GM21526 (cell line): ENCODE data around the gene AUTS2.

Experiments used
- ATAC-seq: cut with Tn5 transposase; IDR thresholded peaks from one replicate; pipeline ENCODE4 v1.9.1; 2021; ENCODE audit warnings: moderate library complexity; ENCODE audit not compliant: unreplicated experiment, low FRiP score

Gene AUTS2

DNA sequence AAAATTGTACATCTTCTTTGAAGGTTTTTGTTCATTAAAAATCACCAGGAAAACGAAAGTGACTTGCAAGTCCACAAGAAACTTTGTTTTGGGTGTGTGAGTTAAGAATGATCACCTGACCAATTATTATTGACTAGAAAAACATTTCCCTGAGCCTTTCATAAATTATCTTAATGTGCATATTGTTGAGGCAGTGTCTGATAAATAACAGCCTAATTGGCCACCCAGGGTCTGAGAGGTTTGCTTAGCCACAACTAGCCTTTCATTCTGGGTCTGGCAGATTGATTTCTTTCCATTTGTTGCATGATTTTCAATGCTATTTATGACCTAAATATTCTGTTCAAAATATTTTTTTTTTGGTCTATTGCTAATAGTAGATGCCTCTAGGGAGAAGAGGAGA is 152.8 kb downstream of the AUTS2 start:
- no peak for ATAC-seq

DNA sequence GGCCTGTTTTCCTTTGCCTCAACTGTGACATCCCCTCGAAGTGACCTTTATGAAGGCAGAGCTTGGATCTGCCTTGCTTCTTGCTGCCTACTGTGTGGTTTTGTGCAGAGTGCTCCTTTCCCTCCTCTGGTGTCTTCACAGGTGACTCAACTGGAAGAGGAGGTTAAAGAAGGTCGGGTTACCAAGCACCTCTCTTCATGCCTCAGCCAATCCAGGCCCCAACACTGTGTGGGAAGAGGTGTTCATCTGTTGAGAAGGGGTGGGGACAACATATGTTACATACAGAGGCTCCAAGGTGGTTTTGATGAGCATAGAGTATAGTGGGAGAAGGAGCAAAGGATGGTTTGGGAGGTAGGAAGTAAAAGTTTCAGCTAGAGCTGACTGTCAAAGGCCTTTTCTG is 155.7 kb downstream of the AUTS2 start:
- ATAC-seq, result no peak

DNA sequence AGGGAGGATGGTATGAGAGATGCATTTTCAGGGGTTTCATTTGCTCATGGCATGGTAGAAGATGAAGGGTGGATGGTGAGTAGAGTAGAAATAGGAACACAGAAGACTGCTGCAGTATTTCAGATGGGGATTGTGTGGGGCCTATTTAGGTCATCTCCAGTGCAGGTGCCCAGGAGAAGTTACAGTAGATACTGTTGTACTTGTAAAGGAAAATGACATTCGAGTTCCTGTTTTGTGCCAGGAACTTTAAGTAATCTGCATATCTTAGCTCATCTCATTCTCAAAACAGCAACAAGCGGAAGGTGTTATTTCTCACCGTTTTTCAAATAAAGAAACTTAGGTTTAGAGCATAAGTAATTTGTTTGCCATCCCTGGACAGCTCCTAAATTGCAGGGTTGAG is 156.2 kb downstream of the AUTS2 start:
- no peak for ATAC-seq

- no peak for ATAC-seq
Measured at GRCh38 chr7:69756235-69756634, 158.0 kb downstream of the AUTS2 start.

GRCh38 chr7:69757528-69757927 is 159.3 kb downstream of the AUTS2 start:
- no peak for ATAC-seq

GRCh38 chr7:69757981-69758430 is 159.7 kb downstream of the AUTS2 start:
- ATAC-seq, result no peak

DNA sequence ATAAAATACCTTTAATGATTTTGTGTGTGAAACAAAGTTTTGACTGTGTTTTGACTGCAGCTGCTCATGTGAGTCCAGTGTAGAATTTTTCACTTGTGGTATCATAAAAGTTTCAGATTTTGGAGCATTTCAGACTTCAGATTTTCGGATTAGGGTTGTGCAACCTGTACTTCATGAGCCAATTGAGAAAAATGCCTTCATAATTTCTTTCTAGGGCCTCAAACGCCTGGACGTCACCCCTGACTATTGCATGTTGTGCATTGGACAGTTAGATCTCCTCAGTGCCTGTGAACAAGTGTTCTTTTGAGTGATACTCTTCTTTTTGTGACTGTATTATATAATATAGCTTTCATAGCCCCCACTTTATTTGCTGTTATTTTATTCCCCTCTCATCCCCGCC is 161.1 kb downstream of the AUTS2 start:
- ATAC-seq, result no peak

DNA sequence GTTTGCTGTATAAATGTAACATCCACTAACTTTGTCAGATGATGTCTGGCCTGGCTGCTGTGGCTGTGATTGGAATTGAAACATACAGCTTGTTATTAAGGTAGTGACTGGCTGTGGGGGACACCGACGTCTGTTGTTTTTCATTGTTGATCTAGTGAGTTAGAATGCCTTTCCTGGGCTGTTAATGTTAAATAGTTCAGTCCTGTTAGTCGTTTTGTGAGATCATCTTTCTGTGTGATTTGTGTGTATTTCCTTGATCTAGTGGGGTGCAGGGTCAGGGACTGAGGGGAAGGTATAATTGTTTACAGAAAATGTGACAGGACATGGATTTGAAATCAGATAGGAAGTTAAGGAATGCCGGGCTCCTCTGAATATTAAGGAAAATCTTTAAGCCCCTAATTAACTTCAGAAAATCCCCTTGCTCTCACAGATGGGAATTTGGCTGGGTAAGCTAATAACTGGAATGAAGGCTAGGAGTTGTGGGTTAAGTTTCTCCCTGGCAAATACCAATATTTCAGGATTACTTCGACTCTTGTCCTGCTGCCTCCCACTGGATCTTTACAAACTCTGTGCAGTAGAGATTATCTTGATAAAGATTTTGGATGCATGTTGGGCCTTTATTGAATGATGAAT is 163.1 kb downstream of the AUTS2 start:
- ATAC-seq, result no peak

DNA sequence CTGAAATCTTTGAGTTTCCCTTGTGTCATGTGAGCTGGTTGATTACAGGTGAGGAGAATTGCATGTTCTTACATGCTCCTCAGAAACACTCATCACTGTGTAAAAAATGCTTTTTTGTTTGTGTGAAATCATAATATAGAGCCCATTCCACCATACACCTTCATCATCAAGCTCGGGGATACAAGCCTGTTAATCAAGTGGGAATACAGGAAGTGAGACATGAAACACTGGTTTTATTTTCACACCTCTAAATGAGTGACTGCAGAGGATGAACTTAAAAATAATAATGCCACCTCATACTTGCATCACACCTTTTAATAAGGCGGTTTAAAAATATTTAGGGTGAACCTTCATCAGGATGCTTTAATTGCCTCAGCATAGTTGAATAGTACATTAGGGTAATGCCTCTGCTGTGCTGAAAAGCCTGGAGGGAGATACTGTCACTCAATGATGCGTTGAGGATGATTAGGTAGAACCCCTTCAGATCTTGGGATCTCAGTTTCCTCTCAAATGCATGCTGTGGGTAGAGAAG is 164.6 kb downstream of the AUTS2 start:
- ATAC-seq, result no peak

- no peak for ATAC-seq
Measured at GRCh38 chr7:69763513-69763912, 165.2 kb downstream of the AUTS2 start.

GRCh38 chr7:69764147-69764546 is 165.9 kb downstream of the AUTS2 start:
- ATAC-seq, result no peak

DNA sequence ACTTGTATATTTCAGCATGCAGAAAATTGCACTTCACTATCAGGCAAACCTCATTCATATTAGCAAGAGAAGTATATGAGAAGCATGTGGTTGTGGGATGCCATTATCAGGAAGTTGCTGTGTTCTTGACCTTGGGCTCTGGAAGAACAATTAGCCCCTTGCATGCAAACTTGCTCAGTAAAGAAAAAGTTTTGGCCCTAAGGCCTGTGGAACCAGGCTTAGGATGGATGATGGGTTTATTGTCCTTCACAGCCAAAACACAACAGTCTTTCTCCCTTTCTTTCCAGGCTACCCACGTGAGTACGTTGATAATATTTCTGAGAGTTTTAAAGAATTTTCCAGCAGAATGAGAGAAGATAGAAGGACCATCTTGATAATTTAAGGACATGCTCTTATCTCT is 166.4 kb downstream of the AUTS2 start:
- ATAC-seq, result no peak

DNA sequence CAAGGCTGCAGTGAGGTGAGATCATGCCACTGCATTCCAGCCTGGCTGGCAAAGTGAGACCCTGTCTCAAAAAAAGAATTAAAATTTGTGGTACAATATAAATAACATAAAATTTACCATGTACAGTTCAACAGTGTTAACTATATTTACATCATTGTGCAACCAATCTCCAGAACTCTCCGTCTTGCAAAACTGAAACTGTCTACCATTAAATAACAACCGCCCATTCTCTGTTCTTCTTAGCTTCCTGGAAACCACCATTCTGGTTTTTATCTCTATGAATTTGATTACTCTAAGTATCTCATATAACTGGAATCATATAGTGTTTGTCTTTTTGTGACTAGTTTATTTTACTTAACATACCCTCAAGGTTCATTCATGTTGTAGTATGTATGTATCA is 167.6 kb downstream of the AUTS2 start:
- no peak for ATAC-seq

- ATAC-seq, result no peak
Measured at GRCh38 chr7:69768986-69769595, 170.8 kb downstream of the AUTS2 start.

- no peak for ATAC-seq
Measured at GRCh38 chr7:69769826-69770225, 171.6 kb downstream of the AUTS2 start.

DNA sequence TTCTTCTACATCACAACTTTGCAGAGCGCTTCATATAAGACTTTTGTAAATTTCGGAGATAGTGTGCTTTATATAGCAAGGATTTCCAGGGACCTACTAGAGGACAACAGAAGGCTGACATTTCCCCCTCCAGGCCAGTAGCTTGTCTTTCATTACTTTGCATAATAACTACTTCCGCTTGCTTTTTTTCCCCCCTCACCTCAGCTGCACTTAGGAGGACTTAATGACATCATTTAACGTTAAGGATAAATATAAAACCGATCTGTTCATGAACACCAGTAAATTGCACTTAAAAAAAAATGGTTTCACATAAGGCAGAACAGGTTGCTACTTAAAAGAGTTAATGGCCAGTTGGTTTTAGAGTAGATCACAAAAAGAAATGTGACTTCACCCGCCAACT is 172.3 kb downstream of the AUTS2 start:
- no peak for ATAC-seq

DNA sequence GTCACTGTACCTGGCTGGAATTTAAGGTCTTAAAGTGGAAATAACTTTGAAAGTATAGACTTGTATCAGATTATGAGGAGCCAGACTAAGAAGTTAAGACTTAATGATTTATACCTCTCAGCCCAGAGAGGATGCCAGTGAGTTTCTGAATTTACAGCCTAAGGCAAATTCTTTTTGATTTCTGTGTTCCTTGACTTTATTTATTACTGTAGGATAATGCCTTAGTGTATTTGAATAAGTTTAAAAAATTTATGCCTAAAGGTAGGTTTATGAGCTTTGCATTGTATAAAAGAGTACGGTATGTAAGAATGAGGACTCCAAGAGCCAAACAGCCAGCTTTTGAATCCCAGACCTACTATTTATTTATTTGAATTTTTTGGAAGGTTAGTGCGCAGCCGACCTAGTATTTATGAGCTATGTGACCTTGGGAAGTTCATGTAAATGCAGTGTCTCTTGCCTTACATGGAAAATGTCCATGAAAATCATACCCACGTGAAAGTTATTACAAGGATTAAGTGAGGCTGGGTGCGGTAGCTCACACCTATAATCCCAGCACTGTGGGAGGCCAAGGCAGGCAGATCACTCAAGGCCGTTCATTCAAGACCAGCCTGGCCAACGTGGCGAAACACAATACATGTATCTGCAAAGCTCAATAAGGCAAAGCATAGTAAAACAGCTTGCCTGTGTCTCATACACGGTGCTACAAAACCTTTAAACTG is 174.6 kb downstream of the AUTS2 start:
- no peak for ATAC-seq

GRCh38 chr7:69773535-69774225 is 175.4 kb downstream of the AUTS2 start:
- no peak for ATAC-seq

DNA sequence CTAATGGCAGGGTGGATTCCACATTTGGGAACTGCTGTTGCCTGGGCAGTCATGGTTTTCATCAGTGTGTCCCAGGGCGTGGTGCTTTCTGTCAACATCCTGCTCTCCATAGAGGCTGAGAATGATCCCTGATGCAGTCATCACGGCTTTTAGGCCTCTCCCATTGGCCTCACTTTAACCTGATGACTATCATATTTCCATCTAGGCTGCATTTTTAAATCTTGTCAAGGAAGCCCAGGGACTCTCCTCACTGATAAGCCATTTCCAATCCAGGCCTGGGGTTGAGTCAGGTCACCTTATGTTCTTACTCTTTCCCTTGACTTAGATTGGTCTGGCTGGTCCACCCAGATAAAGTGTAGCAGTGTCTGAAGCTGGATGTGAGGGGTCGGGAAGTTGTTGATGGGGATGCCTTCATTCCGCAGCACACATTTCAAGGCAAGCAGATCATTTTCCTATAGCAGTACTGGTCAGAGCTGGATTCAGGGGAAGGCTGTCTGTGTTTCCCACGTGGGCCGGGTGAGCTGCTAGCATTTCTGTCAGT is 177.0 kb downstream of the AUTS2 start:
- no peak for ATAC-seq

DNA sequence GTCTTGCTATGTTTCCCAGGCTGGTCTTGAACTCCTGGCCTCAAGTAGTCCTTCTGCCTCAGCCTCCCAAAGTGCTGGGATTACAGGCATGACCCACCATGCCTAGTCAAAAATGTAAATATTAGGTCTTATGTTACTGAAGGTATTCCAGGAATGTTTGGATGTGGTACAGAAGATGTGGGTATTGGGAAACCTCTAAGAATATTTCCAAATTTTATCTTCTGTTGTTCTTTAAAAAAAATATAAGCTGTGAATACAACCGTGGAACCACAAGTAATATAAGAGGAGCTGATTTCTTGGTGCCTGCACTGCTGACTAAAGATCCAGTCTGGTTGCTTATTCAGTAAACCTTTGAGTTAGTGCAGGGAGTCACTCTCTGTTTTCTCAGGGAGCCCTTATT is 178.3 kb downstream of the AUTS2 start:
- no peak for ATAC-seq

GRCh38 chr7:69778138-69778537 is 179.9 kb downstream of the AUTS2 start:
- no peak for ATAC-seq
